ENCODE data around the gene PRDM10.
"Not testable (repeated sequence)": the region's sequence is repeated elsewhere in the genome, so short reads cannot be mapped to it uniquely, and the experiment has no call there.

The PRDM10 gene

DNA sequence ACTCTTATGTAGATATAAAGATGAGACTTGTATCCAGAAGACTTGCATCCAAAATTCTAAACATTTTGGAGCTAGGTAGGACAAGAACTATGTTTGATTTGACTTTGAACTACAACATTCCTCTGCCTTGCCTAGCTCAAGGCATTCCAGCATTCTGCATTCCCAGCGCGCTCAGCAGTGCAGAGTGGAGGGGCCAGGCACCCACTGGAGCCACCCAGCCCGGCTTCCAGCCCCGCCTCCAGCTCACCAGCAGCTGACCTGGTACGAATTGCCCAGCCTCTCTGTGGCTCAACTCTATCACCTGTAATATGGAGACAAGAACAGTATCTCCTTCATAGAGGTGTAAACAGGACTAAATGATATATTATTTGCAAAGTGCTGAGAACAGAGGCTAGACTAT lies 28.8 kb downstream of the PRDM10 start:
- DNase-seq = no peak

DNA sequence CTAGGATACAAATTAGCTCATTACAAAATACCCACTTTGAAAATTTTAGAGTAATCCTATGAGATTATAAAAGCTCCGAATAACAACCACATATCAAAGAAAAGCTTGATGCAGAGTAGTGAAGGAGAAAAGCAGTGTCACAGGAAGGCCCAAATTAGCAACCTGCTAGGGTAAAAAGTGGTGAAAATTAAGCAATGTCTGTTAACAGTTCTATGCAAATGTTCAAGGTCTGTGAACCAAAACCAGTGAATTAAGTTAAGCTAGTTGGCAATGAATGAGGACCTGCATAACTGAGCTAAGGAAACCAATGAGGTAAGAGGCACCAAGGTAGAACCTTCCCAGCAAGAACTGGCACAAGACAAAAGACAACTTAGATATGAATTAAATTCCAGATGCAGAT lies 29.6 kb downstream of the PRDM10 start:
- DNase-seq = no peak

GRCh38 chr11:129972611-129973010 lies 30.0 kb downstream of the PRDM10 start:
- DNase-seq = no peak

- not testable (repeated sequence) for DNase-seq
Observed at GRCh38 chr11:129971856-129972255, 30.8 kb downstream of the PRDM10 start.

- no peak for DNase-seq
Observed at GRCh38 chr11:129969920-129970319, 32.7 kb downstream of the PRDM10 start.

- no peak for DNase-seq
Observed at GRCh38 chr11:129968591-129969419, 33.8 kb downstream of the PRDM10 start.

DNA sequence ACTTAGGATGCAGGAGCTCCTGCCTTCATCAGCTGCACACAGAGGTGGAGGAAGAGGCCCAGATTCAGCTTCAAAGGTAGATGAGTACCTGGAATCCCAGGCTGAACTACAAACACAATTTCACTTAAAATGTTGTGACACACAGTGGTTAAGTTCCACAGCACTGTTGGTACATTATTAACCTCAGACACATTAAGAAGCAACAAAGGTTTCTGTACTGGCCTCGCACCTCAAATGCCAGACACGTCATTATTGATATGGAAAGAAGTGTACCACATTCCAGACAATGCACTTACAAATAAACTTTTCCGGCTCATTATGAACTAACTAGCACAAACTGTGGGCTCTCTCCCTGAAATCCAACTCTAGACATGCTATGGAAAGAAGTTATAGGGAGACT lies 34.6 kb downstream of the PRDM10 start:
- no peak for DNase-seq

GRCh38 chr11:129965248-129965647 lies 37.4 kb downstream of the PRDM10 start:
- no peak for DNase-seq

GRCh38 chr11:129960216-129961214 lies 42.1 kb downstream of the PRDM10 start:
- no peak for DNase-seq

- no peak for DNase-seq
Observed at GRCh38 chr11:129959687-129960086, 42.9 kb downstream of the PRDM10 start.

GRCh38 chr11:129955282-129955681 lies 47.4 kb downstream of the PRDM10 start:
- DNase-seq = no peak

DNA sequence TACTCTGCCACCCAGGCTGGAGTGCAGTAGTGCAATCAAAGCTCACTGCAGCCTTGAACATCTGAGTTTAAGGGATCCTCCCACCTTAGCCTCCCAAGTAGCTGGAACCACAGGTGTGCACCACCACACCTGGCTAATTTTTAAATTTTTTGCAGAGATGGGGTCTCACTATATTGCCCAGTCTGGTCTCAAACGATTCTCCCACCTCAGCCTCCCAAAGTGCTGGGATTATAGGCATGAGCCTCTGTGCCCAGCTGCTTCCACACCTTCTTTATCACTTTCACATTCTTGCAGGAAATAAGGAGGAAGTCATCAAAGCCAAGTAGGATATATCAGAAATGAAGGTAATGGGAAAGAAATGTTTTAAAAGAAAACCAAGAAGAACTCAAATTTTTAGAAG lies 47.9 kb downstream of the PRDM10 start:
- not testable (repeated sequence) for DNase-seq

DNA sequence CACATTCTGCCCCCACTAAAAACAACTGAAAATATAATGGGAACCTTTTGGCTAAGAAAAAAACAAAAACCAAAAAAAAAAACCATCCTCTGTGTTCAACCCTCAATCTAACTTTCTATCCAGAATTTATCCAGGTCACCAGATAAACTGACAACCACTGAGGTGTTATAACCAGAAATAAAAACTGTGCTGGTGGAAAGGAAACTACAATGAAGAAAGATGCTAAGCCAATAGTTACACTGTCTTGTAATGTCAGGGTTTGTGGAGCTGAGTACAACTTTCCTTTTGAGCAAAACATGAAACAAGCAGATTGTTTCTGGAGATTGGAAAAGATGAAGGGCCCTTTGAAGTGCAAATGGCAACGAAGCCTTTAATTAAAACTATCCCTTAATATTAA lies 50.8 kb downstream of the PRDM10 start:
- no peak for DNase-seq

DNA sequence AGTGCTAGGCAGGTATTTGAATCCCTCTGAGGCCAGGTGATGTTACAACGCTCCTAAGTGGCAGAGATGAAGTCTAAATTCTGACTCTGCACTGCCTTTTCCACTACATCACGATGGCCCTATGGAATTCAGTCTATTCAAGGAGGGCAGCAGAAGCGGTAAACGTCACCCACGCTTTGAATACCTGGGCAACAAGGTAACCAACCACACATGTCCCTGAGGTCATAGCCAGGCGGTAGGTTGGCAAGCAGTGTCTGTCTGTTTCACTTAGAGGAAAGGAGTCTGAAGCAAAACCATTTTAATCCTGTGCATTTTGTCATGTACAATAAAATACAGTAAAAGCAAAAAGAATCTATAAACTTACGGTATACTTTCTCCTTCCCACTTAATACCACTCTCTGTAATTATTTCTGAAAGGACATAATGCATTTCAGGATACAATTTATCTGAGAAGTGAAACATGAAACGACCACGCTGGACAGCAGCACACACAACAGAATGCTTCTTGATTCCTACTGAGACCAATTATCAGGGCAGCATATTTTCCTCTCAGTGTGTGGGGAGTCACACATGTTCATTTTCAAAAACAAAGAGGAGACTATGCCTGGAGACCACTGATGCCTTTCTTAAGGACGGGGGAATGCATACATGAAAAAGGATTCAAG lies 51.3 kb downstream of the PRDM10 start:
- no peak for DNase-seq

DNA sequence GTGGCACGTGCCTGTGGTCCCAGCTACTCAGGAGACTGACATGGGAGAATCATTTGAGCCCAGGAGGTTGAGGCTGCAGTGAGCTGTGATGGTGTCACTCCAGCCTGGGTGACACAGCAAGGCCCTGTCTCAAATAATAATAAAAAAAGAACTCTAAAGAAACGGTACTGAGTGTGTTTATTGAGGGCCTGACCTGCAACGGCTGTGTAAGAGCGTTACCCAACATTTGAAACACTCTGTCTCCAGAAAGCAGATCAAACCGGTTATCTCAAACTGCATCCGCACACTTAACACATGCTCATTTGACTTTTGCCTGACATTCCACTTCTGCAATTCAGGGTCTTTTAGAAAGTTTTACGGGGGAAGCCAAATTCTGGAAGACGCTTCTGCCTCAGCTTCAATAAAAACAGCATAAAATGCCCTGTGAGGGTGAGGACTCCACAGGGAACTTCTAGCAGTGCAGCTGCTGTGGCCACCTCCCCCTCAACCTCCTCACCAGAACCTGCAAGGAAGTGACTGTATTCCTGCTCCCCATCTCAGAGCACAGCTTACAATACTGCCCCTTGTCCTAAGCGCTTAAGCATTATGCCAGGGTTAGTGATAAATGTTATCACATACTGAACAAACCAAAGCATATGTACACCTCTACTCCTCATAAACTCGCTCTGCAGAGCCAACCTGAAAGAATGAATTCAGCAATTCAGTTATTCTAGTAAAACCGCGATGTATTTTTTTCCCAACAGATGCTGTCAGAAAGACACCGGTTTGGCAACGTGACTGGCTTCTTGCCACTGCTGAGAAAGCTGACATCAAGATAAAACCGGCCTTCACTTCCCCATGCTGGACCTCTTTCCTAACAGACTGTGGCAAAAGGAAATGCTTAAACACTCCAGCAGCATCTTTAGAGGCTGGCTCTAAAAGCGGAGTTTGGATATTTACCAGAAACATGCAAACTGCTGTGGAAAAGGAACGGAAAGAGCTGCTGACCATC lies 52.2 kb downstream of the PRDM10 start:
- no peak for DNase-seq

DNA sequence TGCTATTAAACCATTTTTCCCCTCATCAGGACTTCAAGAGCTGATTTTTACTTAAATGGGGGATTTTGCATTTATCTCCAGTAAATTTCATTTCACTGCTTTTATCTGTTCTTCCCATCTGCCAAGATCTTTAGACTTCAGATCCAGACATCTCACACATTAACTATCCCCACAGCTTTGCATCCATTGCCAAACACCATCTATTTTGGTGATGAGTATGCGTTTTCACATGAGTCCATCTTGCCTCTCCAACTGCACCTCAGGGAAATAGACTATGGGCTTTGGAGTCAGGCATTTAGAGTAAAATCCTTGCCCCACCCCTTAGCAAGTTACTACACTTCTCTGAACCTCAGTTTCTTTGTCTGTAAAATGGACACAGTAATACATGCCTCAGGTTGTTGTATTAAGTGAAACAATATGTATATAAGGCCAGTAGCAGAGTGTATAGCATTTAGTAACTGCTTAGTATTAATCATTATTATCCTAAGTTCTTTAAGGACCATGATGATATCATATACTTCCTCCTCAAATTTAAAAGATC lies 53.6 kb downstream of the PRDM10 start:
- DNase-seq = no peak

- DNase-seq = no peak
Observed at GRCh38 chr11:129947474-129947873, 55.2 kb downstream of the PRDM10 start.

DNA sequence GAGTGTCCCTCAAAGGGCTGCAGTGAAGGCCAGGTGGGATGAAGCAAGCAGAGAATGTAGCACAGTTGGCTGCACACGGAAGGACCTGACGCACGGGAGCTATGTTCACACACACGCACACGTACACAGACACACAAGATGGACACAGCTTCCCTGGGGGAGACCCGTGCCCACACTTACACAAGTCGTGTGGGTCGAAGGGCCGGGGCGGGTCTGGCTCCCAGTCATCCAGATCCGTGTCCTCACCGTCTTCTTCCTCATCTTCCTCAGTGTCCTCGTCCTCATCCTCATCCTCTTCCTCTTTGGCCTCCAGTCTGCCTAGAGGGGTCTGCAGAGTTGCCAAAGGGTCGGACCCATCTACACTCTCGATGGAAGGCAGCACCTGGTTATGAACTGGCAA lies 55.7 kb downstream of the PRDM10 start:
- no peak for DNase-seq

DNA sequence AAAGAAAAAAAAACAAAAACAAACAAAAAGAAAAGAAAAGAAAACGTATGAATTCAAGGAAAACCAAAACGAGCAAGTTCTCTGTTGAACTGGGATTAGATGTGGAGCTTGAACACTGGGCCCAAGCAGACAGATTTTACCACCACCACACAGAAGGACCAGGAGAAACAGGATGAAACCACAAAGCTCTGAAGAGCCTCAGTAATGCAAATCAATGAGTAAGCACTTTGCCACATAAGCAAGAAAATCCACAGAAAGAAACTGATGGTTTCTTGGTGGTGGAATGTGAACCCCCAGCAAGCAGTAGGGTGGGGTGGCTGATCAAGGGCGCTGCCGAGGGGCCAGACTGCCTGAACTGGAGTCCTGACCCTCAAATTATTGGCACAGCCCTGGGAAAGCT lies 56.4 kb downstream of the PRDM10 start:
- no peak for DNase-seq

GRCh38 chr11:129945373-129945772 lies 57.3 kb downstream of the PRDM10 start:
- no peak for DNase-seq

DNA sequence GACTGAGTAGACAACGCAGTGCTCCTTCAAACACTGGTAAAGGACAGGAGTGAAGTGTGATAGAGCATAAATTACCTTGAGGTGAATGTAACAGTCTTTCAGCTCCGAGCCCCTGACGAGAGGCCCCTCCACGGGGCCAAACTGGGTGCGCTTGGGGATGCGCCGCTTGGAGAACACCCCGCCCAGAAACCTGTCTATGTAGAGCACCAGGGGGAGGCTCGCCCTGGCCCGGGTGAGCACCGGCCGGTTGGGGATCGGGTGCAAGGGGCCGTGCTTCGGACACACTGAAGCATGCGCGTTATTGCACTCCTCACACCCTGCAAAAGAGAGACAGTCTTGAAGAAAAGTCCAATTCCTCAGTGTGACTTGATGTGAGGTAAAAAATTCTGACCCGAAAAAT lies 57.9 kb downstream of the PRDM10 start:
- DNase-seq = no peak

- no peak for DNase-seq
Observed at GRCh38 chr11:129943036-129943435, 59.6 kb downstream of the PRDM10 start.
